NCI-H187 (cell line): ENCODE results near the gene SMARCD3.

Experiments
- DNase-seq, 2 experiments: peaks; one replicate each; lab custom pipeline; 2025; lab: John Stamatoyannopoulos, UW

The SMARCD3 gene

DNA sequence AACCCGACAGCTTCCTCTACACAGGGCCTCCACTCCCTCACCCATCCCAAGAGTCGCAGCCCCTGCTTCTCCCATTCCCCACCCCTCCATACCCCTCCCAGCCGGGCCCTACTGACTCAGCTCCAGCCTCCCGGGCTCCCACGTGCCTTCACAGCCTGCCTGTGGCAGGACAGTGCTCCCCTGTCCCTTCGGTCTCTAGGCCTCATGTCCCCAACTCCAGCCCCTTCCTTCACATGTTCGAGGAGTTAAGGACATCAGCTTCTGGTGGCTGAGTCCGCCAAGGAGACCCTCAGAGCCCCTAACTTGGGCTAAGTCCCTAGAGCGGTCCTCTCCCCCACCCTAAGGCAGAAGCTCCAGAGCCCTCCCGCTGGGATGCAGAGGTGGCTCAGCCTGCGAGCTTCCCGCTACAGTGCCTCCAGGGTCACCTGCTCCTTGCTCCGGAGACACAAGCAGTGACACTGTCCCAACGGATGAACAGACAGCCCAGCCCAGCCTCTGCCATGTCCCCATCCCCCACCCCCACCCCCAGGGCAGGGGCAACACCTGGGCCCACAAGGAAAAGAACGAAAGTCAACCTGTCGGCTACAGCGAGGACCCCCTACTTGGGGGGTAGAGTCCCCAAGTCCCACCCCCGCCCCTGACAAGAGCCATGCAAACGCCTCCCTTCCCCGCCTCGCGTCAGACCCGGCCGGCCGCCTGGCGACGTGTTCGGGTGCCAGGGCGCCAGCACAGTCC lies 716 bp downstream of the SMARCD3 start:
- no peak for DNase-seq

GRCh38 chr7:151246851-151247580 lies 1.5 kb downstream of the SMARCD3 start:
- DNase-seq, result no peak

- no peak for DNase-seq
Observed at GRCh38 chr7:151246102-151246850, 2.2 kb downstream of the SMARCD3 start.

DNA sequence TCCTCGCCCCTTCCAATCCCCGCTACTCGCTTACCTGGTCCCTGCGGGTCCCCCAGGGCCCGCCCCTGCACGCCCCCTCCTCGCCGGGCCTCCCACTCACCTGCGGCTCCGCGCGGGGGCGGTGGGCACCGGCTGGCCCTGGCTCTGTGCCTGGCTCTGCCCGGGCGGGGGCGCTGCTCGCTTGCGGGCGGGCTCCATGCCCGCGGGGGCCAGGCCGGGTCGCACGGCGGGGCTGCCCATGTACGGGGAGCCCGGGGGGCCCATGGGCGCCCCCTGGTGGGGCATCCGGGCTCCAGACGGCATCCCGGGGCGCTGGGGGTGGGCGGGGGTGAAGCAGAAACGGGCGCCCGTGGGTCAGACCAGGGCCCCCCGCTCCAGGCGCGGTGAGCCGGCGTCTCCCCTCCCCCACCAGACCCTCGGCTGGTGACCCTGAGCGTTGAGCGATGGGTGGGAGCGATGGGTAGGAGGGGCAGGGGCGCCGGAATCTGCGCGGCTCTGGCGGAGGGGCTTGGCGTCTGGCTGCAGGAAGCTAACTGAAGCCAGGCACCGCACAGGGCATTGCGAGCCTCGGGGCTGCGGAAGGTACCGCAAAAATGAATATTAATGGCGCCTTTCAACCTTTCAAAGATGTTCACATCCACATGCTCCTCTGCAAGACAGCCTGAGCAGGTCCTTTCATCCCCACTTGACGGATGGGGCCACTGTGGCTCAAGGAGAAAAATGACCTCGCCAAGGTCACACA lies 3.0 kb downstream of the SMARCD3 start:
- no peak for DNase-seq

DNA sequence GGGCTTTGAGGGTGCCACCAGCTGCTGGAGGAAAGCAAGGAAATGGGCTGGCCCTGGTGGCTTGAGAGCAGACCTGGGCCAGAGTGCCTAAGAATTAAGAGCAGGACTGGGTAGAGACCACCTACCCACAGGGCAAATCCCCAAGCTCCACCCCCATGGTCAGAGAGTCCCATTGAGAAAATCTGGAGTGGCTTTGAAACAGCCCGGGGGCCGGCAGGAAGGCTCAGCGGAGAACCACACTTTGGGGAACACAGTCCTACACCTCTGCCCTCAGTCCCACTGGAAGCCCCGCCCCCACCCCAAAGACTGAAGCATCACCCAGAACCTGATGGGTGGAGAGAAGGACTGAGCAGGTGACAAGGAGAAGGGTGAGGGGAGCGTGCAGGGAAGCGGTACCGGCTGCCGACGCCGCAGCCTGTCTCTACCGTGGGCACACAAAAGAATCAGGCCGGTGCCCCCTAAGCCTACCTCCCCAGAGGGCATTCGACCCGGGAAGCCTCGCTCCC lies 3.6 kb downstream of the SMARCD3 start:
- no peak for DNase-seq

DNA sequence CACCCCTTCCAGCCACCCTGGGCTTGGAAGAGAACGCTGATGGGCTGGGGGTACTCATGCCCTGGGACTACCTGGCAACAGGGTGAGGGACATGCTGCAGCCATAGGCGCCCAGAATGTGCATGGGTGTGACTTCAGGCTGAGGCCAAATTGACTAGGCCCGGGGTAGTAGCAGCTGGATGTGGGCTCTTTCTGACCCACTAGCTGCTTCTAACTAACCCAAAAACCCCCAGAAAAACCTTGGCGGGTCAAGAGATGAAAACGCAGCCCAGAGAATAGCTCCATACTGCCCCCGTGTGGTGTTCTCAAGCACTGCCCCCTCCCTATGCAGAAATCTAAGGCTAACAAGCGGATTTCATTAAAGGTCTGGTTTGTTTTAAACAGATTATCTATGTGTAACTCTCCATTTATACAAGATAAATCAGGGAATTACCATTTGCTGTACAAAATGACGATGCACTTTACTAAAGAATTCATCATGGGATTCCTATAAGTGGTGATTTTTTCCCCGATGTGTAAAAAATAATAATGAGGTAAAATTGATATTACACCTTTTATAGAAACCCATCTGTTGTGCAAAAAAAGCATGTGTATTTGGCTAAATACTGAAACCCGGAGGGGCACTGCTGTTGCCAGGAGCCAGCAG lies 4.2 kb downstream of the SMARCD3 start:
- peak; percentile 19 to 23 for DNase-seq

GRCh38 chr7:151243408-151244195 lies 4.9 kb downstream of the SMARCD3 start:
- no peak for DNase-seq

DNA sequence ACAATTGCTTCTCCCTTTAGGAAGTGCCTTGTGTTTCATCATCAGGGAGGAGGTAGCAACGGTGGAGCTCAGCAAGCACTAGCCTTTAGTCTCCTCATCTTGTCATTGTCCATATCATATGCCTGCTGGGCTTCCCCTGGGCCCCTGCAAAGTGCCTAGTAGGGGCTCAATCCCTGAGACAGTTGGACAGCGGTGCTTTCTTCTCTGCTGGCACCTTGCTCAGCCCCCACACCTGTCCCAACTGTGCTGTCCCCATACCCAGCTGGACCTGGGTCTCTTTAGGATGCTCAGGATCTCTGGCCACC lies 5.5 kb downstream of the SMARCD3 start:
- DNase-seq, result no peak

DNA sequence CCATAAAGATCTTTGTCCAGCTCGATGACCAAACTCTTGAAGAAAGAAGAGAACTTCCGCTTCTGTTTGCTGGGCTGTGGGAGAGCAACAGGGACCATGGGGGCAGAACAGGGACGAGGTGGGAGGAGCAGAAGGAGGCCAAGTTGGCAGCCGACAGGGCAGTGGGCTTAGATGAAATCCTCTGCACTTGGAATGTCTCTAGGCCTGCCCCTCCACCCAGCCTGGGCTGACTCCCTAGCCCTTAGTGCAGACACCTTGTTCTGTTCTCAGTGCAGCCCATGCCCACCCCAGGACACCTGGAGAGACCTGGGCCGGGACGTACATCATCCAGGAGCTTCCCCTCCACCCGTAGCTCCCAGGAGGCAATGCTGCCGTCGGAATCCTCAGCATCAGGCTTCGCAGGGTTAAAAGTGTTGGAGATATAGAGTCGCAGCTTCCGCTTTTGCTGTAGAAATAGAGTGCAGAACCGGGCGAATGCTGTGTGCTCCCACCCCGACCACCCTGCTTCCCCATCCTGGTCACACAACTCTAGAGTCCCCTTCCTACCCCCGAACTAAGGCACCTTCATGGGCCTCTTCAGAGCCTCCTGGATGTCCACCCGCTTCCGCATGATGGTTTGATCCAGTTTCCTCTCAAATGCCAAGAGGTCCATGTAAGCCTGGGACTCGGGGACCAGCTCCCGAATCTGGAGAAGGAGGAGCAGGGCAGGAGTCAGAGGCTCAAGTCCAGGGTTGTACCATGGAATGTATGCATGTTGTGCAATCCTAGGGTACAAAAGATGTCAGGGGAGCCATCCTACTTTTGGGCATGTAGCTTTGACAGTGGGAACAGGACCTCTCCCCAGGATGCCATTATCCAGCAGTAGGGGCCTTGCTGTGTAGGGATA lies 6.1 kb downstream of the SMARCD3 start:
- no peak for DNase-seq

GRCh38 chr7:151241755-151242096 lies 6.8 kb downstream of the SMARCD3 start:
- DNase-seq, result no peak

GRCh38 chr7:151240942-151241754 lies 7.3 kb downstream of the SMARCD3 start:
- no peak for DNase-seq

DNA sequence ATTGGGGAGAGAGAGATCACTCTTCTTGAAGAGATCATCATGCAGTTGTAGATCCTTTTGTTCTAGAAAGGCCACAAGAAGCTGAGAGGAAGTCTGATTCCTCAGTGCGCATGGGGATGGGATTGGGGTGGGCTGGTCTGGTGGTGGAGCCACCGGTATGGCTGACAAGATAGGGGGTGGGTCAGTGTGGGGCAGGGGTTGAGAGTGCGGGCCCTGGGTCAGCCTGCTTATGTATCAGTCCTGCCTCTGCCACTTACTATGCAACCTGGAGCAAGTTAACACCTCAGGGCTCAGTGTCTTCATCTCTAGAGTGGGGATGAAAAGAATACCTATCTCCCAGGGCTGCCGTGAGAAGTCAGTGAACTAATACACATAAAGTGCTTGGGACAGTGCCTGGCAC lies 8.0 kb downstream of the SMARCD3 start:
- DNase-seq, result no peak

- no peak for DNase-seq
Observed at GRCh38 chr7:151239837-151240459, 8.5 kb downstream of the SMARCD3 start.

DNA sequence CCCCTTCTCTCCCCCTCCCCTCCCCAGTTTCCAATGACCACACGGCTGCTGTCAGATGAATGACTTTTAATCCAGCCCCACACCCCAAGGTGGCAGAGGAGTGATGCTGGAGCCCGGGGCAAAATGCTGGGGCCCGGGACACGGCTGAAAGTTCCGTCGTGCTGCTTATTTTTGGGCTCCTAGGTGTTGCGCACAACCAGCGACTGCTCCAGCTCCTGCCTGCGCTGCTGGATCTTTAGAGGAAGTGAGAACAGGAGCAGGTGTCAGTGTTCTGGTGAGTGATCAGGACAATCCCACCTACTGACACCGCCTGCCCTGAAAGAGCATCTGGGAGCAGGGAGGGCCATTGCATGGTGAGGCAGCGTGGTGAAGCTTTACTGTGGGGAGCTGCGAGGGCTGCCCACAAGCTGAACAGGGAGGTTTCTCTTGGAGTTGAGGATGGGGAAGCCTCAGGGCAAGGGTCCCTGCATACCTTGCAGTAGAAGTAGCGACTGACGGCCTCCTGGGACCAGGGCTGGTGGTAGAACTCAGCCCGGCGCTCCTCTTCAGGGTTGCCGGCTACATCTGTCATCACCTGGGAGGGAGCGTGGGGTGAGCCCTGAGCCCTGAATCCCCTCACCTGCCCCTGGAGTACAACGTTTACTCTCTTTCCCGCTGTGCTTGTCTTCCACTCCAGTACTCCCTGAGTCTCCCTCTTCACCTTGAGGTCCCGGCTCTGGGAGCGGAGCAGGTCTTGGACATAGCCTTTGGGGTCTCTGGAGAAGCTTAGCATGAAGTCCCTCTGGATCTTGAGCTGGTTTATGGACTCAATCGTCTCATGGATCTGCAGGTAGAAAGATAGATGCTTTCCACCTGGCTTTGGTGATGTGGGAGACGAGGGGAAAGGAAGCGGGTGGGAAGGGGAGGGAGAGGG lies 9.3 kb downstream of the SMARCD3 start:
- DNase-seq, result no peak

DNA sequence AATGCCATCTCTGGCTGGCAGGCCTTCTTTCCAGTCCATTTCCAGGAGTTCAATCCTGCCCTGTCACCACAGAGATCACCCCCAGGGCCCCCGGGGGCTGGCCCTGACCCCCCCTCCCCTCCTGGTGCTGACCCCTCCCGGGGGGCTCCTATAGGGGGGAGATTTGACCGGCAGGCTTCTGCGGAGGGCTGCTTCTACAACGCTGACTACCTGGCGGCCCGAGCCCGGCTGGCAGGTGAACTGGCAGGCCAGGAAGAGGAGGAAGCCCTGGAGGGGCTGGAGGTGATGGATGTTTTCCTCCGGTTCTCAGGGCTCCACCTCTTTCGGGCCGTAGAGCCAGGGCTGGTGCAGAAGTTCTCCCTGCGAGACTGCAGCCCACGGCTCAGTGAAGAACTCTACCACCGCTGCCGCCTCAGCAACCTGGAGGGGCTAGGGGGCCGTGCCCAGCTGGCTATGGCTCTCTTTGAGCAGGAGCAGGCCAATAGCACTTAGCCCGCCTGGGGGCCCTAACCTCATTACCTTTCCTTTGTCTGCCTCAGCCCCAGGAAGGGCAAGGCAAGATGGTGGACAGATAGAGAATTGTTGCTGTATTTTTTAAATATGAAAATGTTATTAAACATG lies 10.2 kb downstream of the SMARCD3 start:
- DNase-seq, result no peak

GRCh38 chr7:151237244-151238189 lies 11.0 kb downstream of the SMARCD3 start:
- no peak for DNase-seq
